ENCODE results near the gene PIAS1.
"Not testable (repeated sequence)": the region's sequence is repeated elsewhere in the genome, so short reads cannot be mapped to it uniquely, and the experiment has no call there.

PIAS1 gene

GRCh38 chr15:68183616-68184315 lies 129.7 kb downstream of the PIAS1 start:
- no peak for DNase-seq (ENCODE audit: low read depth)

DNA sequence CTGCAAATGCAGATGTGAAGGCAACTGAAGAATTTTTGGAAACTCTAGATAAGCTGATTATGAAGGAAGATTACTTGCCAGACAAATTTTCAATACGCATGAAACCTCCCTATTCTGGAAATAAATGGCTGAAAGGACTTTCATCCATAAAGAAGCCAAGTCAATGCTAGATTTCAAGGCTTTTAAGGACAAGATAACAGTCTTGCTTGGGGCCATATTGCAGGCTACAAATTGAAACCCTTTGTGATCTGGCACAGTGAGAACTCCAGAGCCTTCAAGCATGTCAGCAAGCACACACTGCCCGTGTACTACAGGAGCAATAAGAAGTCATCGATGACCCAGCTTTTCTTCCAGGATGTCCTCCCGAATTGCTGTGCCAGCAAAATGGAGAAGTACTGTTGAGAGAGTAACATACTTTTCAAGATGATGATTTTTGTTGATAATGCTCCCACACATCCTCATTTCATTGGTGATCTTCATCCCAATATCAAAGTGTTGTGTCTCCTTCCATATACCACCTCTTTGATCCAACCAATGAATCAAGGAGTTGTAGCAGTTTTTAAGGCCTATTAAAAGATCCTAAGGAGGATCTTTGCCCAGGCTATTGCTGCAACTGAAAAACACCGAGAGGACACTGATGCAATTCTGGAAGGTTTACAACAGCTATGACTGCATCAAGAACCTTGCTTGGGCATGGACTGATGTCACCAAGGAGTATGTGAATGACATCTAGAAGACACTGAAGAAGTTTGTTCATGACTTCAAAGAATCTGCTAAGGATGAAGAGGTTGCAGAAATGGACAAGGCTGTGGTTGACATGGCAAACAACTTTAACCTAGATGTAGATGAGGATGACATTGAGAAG lies 130.7 kb downstream of the PIAS1 start:
- DNase-seq (ENCODE audit: low read depth), result no peak

GRCh38 chr15:68186671-68187397 lies 132.7 kb downstream of the PIAS1 start:
- DNase-seq (ENCODE audit: low read depth), result no peak

GRCh38 chr15:68187559-68187958 lies 133.4 kb downstream of the PIAS1 start:
- no peak for DNase-seq (ENCODE audit: low read depth)

GRCh38 chr15:68188647-68189046 lies 134.5 kb downstream of the PIAS1 start:
- DNase-seq (ENCODE audit: low read depth), result no peak

- no peak for DNase-seq (ENCODE audit: low read depth)
Measured at GRCh38 chr15:68190048-68190447, 135.9 kb downstream of the PIAS1 start.

- no peak for DNase-seq (ENCODE audit: low read depth)
Measured at GRCh38 chr15:68191555-68191954, 137.4 kb downstream of the PIAS1 start.

- DNase-seq (ENCODE audit: low read depth), result no peak
Measured at GRCh38 chr15:68192117-68192516, 138.0 kb downstream of the PIAS1 start.

- no peak for DNase-seq (ENCODE audit: low read depth)
Measured at GRCh38 chr15:68192804-68193486, 138.8 kb downstream of the PIAS1 start.

- no peak for DNase-seq (ENCODE audit: low read depth)
Measured at GRCh38 chr15:68195336-68196112, 141.4 kb downstream of the PIAS1 start.

DNA sequence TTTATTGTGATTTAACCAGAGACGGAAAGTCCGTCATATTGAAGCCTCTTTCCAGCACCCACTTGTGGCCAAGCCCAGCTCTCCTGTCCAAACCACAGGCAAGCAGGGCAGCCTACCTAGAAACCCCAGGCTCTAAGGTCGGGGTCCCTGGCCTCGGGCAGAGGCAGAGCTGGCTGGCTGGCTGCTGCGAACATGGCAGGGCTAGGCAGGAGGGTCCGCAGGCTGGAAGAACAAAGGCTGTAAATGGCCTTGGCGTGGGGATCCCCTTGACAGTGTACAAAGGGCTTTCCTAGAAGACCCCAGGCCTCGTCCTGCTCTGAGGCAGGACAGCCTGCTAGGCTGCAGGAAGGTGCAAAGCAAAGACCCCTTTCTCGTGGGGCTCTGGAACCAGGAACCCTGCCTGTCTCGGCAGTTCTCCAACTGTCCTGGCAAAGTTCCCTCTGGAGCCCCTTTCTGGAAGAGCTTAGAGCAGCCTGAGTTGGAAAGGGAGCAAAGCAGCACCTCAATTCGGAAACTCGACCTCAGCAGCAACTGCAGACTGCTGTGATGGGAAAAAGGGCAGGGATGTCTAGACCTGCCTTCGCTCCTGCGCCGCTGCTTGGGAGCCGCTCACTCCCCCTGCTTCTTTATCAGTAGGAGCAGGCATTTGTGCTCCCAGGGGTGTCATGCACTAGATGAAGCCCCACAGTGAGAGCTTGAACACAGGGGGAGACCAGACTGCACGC lies 142.5 kb downstream of the PIAS1 start:
- DNase-seq (ENCODE audit: low read depth), result no peak

- DNase-seq (ENCODE audit: low read depth), result no peak
Measured at GRCh38 chr15:68197170-68197492, 143.0 kb downstream of the PIAS1 start.

- no peak for DNase-seq (ENCODE audit: low read depth)
Measured at GRCh38 chr15:68197661-68198437, 143.7 kb downstream of the PIAS1 start.

DNA sequence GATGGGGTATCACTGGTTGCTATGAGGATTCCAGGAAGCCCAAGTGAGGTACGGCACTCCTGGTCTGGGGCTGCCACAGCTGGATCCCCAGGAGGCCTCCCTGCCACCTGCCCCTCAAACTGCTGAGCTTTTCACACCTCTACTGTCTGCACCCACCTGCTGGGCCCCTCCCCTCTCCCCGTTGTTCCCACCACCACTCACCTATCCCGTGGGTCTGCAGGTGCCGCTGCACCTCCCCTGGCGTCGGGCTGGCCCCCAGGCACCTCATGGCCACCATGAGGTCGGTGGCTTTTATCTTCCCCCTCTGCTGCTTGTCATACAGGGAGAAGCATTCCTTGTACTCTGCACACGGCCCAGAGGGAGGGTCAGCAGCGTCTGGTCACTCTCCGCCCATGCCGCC lies 145.2 kb downstream of the PIAS1 start:
- no peak for DNase-seq (ENCODE audit: low read depth)

DNA sequence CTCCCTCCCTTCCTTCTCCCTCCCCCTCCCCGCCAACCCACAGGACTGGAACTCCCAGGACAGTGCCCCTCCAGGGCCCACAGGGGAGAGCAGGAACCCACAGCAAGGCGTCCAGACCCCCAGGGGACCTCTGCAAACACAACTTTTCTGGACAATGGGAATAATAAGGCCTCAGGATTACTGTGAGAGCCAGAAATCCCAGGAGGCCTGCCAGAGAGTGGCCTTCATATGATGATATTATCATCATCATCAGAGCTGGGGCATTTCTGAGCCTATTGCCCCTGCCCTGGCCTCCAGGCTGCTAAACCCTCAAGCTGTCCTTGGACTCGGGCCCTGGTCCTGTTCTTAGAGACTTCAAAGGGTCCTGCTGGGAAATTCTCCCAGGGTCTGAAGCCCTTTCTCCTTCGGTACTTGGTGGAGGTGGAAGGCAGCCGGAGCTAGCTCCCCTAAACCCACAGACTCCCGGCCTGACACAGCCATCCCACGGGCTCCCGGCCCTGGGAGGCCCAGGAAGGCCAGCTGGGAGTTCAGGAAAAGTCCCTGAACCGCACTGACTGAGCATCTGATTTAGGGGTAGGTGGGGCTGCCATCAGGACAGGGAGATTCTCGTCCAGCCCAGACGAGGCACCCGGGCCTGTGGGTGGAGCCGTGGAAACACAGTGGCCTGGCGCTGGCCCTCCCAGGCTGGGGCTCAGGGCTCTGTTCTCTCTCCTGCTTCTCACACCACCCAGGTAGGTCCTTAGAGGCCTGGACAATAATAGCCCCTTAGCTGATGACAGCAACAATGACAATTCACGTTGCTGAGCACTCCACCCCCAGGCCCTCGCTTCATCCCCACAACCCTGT lies 146.1 kb downstream of the PIAS1 start:
- DNase-seq (ENCODE audit: low read depth), result no peak

DNA sequence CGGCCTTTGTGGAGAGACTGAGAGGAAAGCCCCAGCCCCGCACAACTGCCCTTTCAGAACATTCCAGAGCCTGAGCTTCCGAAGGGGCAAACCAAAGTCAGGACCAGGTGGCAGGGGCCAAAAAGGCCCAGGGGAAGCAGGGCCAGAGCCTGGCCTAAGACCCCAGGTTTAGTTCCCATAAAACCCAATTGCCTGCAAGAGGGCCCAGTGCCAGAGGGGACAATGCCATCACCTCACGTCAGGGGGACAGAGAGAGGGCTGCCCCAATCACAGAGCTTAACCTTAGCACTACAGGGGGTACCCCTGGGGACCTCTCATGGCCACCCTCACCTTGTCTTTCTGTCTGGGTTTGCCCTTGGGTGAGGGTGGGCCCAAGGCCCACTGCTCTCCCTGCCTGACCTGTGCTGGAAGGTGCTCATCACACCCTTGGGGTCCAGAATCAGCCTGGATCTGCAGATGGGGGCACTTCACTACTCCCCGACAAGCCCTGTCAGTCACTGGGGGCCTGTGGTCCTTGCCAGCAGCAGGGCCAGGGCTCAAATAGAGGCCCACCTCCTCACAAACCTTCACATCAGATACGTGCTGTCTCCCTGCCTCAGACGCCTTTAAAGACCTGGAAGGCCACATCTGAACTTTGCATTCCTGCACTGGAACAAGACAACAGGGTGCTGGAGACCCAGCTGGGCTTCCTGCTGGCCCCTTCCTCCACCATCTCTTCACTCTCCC lies 147.2 kb downstream of the PIAS1 start:
- DNase-seq (ENCODE audit: low read depth), result no peak

DNA sequence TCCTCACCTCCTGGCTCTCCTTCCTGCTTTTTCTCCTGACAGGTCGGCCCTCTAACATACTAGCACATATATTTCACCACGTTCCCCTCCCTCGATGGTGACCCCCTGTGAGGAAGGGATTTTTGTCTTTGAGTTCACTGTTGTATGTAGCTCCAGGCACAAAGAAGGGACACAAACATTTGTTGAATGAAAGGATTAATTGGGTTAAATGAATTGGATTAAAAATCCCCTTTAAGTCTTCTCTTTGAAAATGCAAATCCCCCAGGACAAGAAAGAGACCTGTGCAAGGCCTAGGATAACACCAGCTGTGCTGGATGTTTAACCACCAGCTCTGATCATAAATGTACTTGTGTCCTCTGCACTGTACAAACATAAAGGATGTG lies 147.8 kb downstream of the PIAS1 start:
- DNase-seq (ENCODE audit: low read depth), result no peak

GRCh38 chr15:68202994-68203393 lies 148.9 kb downstream of the PIAS1 start:
- DNase-seq (ENCODE audit: low read depth), result not testable (repeated sequence)

Data from activated T-helper 1 cell treated with Interleukin-2 at 50 U/mL for 16 hours (primary cell).